ENCODE data around the gene CLASP2. TPM values are rescaled to one million over a fixed set of nuclear protein-coding genes. Genes with fewer than 3 reads are reported as not detected.
A peak's percentile ranks its signal among the peaks of the same experiment; 100 is the strongest.

CLASP2 gene
- total RNA-seq, 6 donors from 2014 or later: 41.2 to 99.5 (median 64.0) TPM

DNA sequence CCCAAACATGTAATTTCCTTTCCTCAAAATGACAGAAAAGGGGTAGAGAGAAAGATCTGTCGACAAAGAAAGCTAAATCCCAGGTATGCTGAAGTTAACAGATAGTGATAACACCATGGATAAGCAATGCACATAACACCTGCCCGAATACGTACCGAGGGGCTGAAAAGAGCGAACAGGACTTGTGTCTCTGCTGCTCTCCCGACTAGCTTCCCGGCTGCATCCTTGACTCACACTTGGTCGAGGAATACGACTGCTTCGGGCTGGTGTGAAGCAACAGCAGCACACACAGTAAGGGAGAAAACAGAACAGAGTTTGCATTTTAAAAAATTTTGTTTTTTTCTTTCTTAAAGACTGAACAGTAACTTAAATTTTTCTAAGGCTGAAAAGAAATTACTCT, 136.4 kb downstream of the CLASP2 start:
- DNase-seq: no peak
- 89 to 91% methylated on average over 10 of the region's 10 CpGs for WGBS, 2 donors
- peaks cover 0 to 11% (median 0%) of the 10 kb centered on the region in 4 donors for H3K4me1 ChIP-seq
- H3K9me3 ChIP-seq: no peaks in the 10 kb centered on the region
- peak overlapping the region in 1 of 4 donors; percentile 8 for H3K27ac ChIP-seq
- TF ChIP-seq, protein P1, sequence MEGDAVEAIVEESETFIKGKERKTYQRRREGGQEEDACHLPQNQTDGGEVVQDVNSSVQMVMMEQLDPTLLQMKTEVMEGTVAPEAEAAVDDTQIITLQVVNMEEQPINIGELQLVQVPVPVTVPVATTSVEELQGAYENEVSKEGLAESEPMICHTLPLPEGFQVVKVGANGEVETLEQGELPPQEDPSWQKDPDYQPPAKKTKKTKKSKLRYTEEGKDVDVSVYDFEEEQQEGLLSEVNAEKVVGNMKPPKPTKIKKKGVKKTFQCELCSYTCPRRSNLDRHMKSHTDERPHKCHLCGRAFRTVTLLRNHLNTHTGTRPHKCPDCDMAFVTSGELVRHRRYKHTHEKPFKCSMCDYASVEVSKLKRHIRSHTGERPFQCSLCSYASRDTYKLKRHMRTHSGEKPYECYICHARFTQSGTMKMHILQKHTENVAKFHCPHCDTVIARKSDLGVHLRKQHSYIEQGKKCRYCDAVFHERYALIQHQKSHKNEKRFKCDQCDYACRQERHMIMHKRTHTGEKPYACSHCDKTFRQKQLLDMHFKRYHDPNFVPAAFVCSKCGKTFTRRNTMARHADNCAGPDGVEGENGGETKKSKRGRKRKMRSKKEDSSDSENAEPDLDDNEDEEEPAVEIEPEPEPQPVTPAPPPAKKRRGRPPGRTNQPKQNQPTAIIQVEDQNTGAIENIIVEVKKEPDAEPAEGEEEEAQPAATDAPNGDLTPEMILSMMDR (IDR thresholded peaks at IDR 0.05): no peak
- TF ChIP-seq POLR2AphosphoS5 (IDR thresholded peaks at IDR 0.05): no peak
- no peak for TF ChIP-seq EP300 (IDR thresholded peaks at IDR 0.05)
- no peak for TF ChIP-seq POLR2A (IDR thresholded peaks at IDR 0.05)
- peaks cover 0 to 31% (median 0%) of the 10 kb centered on the region in 4 donors for H3K36me3 ChIP-seq
- no peak overlapping the region for H3K4me3 ChIP-seq
- ATAC-seq (ENCODE audit: low FRiP score in 2 of 2): no peak
- no peaks in the 10 kb centered on the region for H3K27me3 ChIP-seq

DNA sequence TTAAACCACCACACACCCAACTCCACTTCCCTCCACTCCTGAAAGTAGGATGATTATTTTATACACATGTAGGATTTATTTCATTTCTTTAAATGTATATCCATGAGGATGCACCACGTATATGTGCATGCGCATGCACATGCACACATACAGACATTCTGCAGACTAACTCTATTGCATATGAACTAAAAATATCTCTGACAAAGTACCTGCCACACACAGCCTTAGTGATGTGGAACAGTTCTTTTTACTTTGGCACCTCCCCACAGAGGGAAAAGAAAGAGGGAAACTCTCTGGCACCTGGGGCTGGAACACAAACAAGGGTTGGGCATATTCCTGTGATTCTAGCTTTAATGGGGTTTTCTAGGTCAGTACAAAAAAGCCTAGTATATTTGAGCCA, 138.2 kb downstream of the CLASP2 start:
- no peak overlapping the region for H3K27ac ChIP-seq
- no peak for ATAC-seq (ENCODE audit: low FRiP score in 2 of 2)
- peaks cover 0 to 11% (median 0%) of the 10 kb centered on the region in 4 donors for H3K4me1 ChIP-seq
- DNase-seq: no peak
- no peak for TF ChIP-seq POLR2A (IDR thresholded peaks at IDR 0.05)
- TF ChIP-seq, protein P1 (IDR thresholded peaks at IDR 0.05): no peak
- no peak for TF ChIP-seq POLR2AphosphoS5 (IDR thresholded peaks at IDR 0.05)
- no peak for TF ChIP-seq EP300 (IDR thresholded peaks at IDR 0.05)
- peaks cover 0 to 37% (median 0%) of the 10 kb centered on the region in 4 donors for H3K36me3 ChIP-seq
- H3K4me3 ChIP-seq: no peak overlapping the region
- no peaks in the 10 kb centered on the region for H3K27me3 ChIP-seq
- H3K9me3 ChIP-seq: no peaks in the 10 kb centered on the region
- WGBS, 2 donors: 96 to 98% methylated on average over 2 of the region's 2 CpGs

DNA sequence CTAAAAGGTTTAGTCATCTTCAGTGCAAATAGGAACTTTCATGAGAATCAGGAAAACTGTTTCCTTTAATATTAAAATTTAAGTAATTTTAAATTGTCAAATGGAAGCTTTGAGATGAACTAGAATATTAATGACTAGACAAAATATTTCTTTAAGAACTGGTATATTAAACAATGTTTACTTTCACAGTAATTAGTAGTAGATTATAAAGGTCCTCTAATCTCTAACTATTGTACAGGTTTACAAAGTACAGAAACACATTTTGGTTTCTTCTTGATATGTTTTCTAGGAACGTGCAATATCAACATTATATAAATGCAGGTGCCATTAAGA, 138.9 kb downstream of the CLASP2 start:
- WGBS, 2 donors: 84 to 96% methylated on average over 1 of the region's 1 CpG
- Histone ChIP-seq H3K27me3 (no peaks in the 10 kb centered on the region), H3K9me3 (no peaks in the 10 kb centered on the region), H3K27ac (no peak overlapping the region), H3K36me3 (peaks cover 0 to 38% (median 0%) of the 10 kb centered on the region in 4 donors), H3K4me1 (peaks cover 0 to 11% (median 0%) of the 10 kb centered on the region in 4 donors), H3K4me3 (no peak overlapping the region)
- DNase-seq (no peak), ATAC-seq (ENCODE audit: low FRiP score in 2 of 2) (no peak)
- TF ChIP-seq POLR2AphosphoS5 (IDR thresholded peaks at IDR 0.05) (no peak), POLR2A (IDR thresholded peaks at IDR 0.05) (no peak), EP300 (IDR thresholded peaks at IDR 0.05) (no peak)
- TF ChIP-seq, protein P1 (IDR thresholded peaks at IDR 0.05): no peak

DNA sequence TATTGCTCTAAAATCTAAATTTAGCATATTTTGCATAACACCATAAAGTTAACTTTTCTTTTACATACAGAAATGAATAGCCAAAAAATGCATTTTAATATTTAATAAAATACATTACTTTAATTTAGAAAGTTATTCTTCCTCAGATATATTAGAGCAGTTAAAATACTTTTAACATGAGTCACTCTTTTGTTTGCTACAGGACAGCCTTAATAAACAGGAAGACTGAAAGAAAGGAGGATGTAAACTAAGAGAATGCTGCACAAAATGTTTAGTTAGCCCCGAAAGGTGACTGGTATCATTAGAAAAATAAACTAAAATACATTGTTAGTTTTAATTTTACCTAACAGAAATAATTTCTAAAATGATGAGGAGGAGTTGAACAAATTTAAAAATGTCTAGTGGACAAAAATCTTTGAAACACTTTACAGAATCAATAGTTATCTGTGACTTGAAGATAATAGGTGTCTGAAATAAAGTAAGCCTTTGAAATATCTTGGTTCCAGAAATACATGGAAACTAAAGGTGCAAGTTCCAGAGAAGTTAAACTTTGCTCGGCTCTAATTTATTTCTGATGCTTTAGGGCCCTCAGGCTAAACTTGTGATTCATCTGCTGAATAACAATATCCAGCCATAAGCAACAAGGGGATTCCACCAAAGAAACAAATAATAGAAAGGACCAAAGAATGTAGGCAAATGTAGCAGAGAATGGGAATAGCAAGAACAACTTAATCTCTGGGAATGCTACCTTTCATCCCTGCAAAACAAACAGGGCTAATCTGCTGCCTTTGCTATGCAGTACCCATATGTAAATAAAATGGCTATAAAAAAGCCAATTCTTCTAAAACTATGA, 139.5 kb downstream of the CLASP2 start:
- no peaks in the 10 kb centered on the region for H3K27me3 ChIP-seq
- DNase-seq (no peak), ATAC-seq (ENCODE audit: low FRiP score in 2 of 2) (no peak)
- H3K9me3 ChIP-seq: no peaks in the 10 kb centered on the region
- no peak overlapping the region for H3K4me3 ChIP-seq
- peaks cover 0 to 41% (median 0%) of the 10 kb centered on the region in 4 donors for H3K36me3 ChIP-seq
- WGBS, 2 donors: 69 to 72% methylated on average over 2 of the region's 2 CpGs
- peak overlapping the region in 1 of 4 donors; percentile 61 for H3K27ac ChIP-seq
- no peak for TF ChIP-seq POLR2A (IDR thresholded peaks at IDR 0.05)
- TF ChIP-seq, protein P1 (IDR thresholded peaks at IDR 0.05): no peak
- TF ChIP-seq POLR2AphosphoS5 (IDR thresholded peaks at IDR 0.05): no peak
- no peak for TF ChIP-seq EP300 (IDR thresholded peaks at IDR 0.05)
- peaks cover 0 to 11% (median 0%) of the 10 kb centered on the region in 4 donors for H3K4me1 ChIP-seq
